Muscle of leg (tissue), 11 donors: ENCODE results near the gene SDHA. TPM values are rescaled to one million over a fixed set of nuclear protein-coding genes. Genes with fewer than 3 reads are reported as not detected.

Experiments
- DNase-seq: peaks from one replicate; pipeline ENCODE4 v3.0.0; 2013
- H3K27ac ChIP-seq: one replicate; pipeline ENCODE4 v1.5.1; 2013; ENCODE audit warnings: mild to moderate bottlenecking, low read length, control low read depth
- H3K27me3 ChIP-seq: one replicate; pipeline ENCODE4 v1.6.1; 2013; ENCODE audit warnings: low read length; ENCODE audit not compliant: control insufficient read depth, insufficient read depth
- H3K36me3 ChIP-seq: one replicate; pipeline ENCODE4 v1.6.1; 2013; ENCODE audit warnings: low read length; ENCODE audit not compliant: control insufficient read depth, insufficient read depth
- H3K4me1 ChIP-seq: one replicate; pipeline ENCODE4 v1.6.1; 2013; ENCODE audit warnings: low read length; ENCODE audit not compliant: control insufficient read depth, insufficient read depth
- H3K4me3 ChIP-seq: one replicate; pipeline ENCODE4 v1.5.1; 2013; ENCODE audit warnings: low read length, control low read depth
- H3K9me3 ChIP-seq: replicated peaks from 2 replicates; pipeline ENCODE4 v1.6.1; 2013; ENCODE audit warnings: low read depth, low read length; ENCODE audit not compliant: control insufficient read depth
- WGBS: methylation state at CpG from one replicate; pipeline ENCODE4 v1.1.5; 2013; ENCODE audit warnings: missing lambda C conversion rate; ENCODE audit not compliant: insufficient coverage; 5-methylcytosine and 5-hydroxymethylcytosine counted together
- polyA plus RNA-seq, 8 donors: library from polyadenylated mRNA; unstranded; fragments of 120-200 nt; gene quantifications; one replicate each; pipeline versions ENCODE4 v1.2.1 to v1.2.3, GENCODE V29; 2013; ENCODE audit warnings: inconsistent platforms in 1 of 8, low replicate concordance in 1 of 8; ENCODE audit not compliant: insufficient read length in 8 of 8, insufficient read depth in 1 of 8
- total RNA-seq: library from RNA; stranded (reverse); fragments of 120-200 nt; gene quantifications from one replicate; pipeline ENCODE4 v1.2.4, GENCODE V29; 2013

The SDHA gene
- total and polyA plus RNA-seq, 9 donors, result 86.9 to 110 (median 102) TPM

- Histone ChIP-seq H3K4me3 (no peak overlapping the region), H3K27me3 (peaks cover 5% of the 10 kb centered on the region), H3K9me3 (no peaks in the 10 kb centered on the region), H3K27ac (no peak overlapping the region), H3K36me3 (no peaks in the 10 kb centered on the region), H3K4me1 (peaks cover 42% of the 10 kb centered on the region)
- 10% methylated on average over 2 of the region's 7 CpGs for WGBS
- no peak for DNase-seq
Measured at GRCh38 chr5:184471-184870, 33.6 kb upstream of the SDHA start.

- 70% methylated on average over 19 of the region's 21 CpGs for WGBS
- H3K4me3 ChIP-seq, result no peak overlapping the region
- no peaks in the 10 kb centered on the region for H3K9me3 ChIP-seq
- H3K36me3 ChIP-seq, result no peaks in the 10 kb centered on the region
- H3K27ac ChIP-seq, result no peak overlapping the region
- H3K27me3 ChIP-seq, result peaks cover 5% of the 10 kb centered on the region
- no peak for DNase-seq
- peaks cover 48% of the 10 kb centered on the region for H3K4me1 ChIP-seq
Measured at GRCh38 chr5:185095-186070, 32.7 kb upstream of the SDHA start.

- 70% methylated on average over 23 of the region's 28 CpGs for WGBS
- Histone ChIP-seq H3K36me3 (no peaks in the 10 kb centered on the region), H3K4me1 (peaks cover 55% of the 10 kb centered on the region), H3K27me3 (peaks cover 8% of the 10 kb centered on the region), H3K4me3 (no peak overlapping the region), H3K27ac (no peak overlapping the region), H3K9me3 (no peaks in the 10 kb centered on the region)
- peak; percentile 54 for DNase-seq
Measured at GRCh38 chr5:186091-187041, 31.8 kb upstream of the SDHA start.

GRCh38 chr5:187042-187431 lies 31.1 kb upstream of the SDHA start:
- Histone ChIP-seq H3K4me1 (peaks cover 57% of the 10 kb centered on the region), H3K4me3 (no peak overlapping the region), H3K9me3 (no peaks in the 10 kb centered on the region), H3K27me3 (peaks cover 9% of the 10 kb centered on the region), H3K27ac (no peak overlapping the region), H3K36me3 (no peaks in the 10 kb centered on the region)
- no peak for DNase-seq
- WGBS, result 65% methylated on average over 5 of the region's 13 CpGs

GRCh38 chr5:187617-188451 lies 30.3 kb upstream of the SDHA start:
- Histone ChIP-seq H3K36me3 (no peaks in the 10 kb centered on the region), H3K27ac (peak overlapping the region; percentile 72), H3K4me3 (no peak overlapping the region), H3K27me3 (peaks cover 9% of the 10 kb centered on the region), H3K4me1 (peaks cover 57% of the 10 kb centered on the region), H3K9me3 (no peaks in the 10 kb centered on the region)
- no peak for DNase-seq
- 56% methylated on average over 20 of the region's 21 CpGs for WGBS

GRCh38 chr5:188488-189481 lies 29.3 kb upstream of the SDHA start:
- Histone ChIP-seq H3K27ac (peak overlapping the region; percentile 92), H3K4me3 (peak overlapping the region; percentile 8), H3K27me3 (peaks cover 9% of the 10 kb centered on the region), H3K9me3 (no peaks in the 10 kb centered on the region), H3K4me1 (peaks cover 57% of the 10 kb centered on the region), H3K36me3 (no peaks in the 10 kb centered on the region)
- peak; percentile 93 for DNase-seq
- WGBS, result 25% methylated on average over 36 of the region's 37 CpGs

GRCh38 chr5:189486-189885 lies 28.6 kb upstream of the SDHA start:
- peak overlapping the region; percentile 92 for H3K27ac ChIP-seq
- peaks cover 9% of the 10 kb centered on the region for H3K27me3 ChIP-seq
- H3K4me3 ChIP-seq, result no peak overlapping the region
- WGBS, result 96% methylated on average over 7 of the region's 10 CpGs
- H3K36me3 ChIP-seq, result no peaks in the 10 kb centered on the region
- H3K9me3 ChIP-seq, result no peaks in the 10 kb centered on the region
- DNase-seq, result no peak
- H3K4me1 ChIP-seq, result peaks cover 57% of the 10 kb centered on the region

GRCh38 chr5:189976-190365 lies 28.1 kb upstream of the SDHA start:
- H3K36me3 ChIP-seq, result no peaks in the 10 kb centered on the region
- H3K27me3 ChIP-seq, result peaks cover 9% of the 10 kb centered on the region
- no peak for DNase-seq
- H3K9me3 ChIP-seq, result no peaks in the 10 kb centered on the region
- H3K4me1 ChIP-seq, result peaks cover 57% of the 10 kb centered on the region
- no peak overlapping the region for H3K4me3 ChIP-seq
- 47% methylated on average over 5 of the region's 11 CpGs for WGBS
- peak overlapping the region; percentile 92 for H3K27ac ChIP-seq
